ENCODE measurements around the gene MTA3.
"Not testable (repeated sequence)": the region's sequence is repeated elsewhere in the genome, so short reads cannot be mapped to it uniquely, and the experiment has no call there.

Gene MTA3

GRCh38 chr2:42618116-42618515, 49.7 kb downstream of the MTA3 start:
- CTCF ChIA-PET = interaction anchor here (1.8 to 2.1 kb wide), 2 partner anchors 11 to 45 kb away, joined by 6 read pairs; no protein-coding TSS in a partner anchor
- no peak for TF ChIP-seq CTCF (IDR thresholded peaks at IDR 0.05; ENCODE audit: control extremely low read depth, extremely low read depth, low read depth, missing control alignments)
- POLR2A ChIA-PET = no interaction called here
- no peak for DNase-seq (ENCODE audit: extremely low spot score)

GRCh38 chr2:42618972-42619371, 50.5 kb downstream of the MTA3 start:
- TF ChIP-seq CTCF (IDR thresholded peaks at IDR 0.05; ENCODE audit: control extremely low read depth, extremely low read depth, low read depth, missing control alignments) = no peak
- CTCF ChIA-PET = interaction anchor here (2.1 kb wide), 1 partner anchor 11 kb away, joined by 6 read pairs; no protein-coding TSS in a partner anchor
- no peak for DNase-seq (ENCODE audit: extremely low spot score)
- POLR2A ChIA-PET = no interaction called here

- DNase-seq (ENCODE audit: extremely low spot score); POLR2A ChIA-PET: not testable (repeated sequence)
- CTCF ChIA-PET = interaction anchor here (2.0 kb wide), 1 partner anchor 20 kb away, joined by 8 read pairs; no protein-coding TSS in a partner anchor
Observed at GRCh38 chr2:42621626-42622025, 53.2 kb downstream of the MTA3 start.

- DNase-seq (ENCODE audit: extremely low spot score) = no peak
- POLR2A ChIA-PET = no interaction called here
- TF ChIP-seq CTCF (IDR thresholded peaks at IDR 0.05; ENCODE audit: control extremely low read depth, extremely low read depth, low read depth, missing control alignments) = no peak
- CTCF ChIA-PET = no interaction called here
Observed at GRCh38 chr2:42622943-42623676, 54.7 kb downstream of the MTA3 start.

- DNase-seq (ENCODE audit: extremely low spot score) = no peak
- POLR2A ChIA-PET = no interaction called here
- TF ChIP-seq CTCF (IDR thresholded peaks at IDR 0.05; ENCODE audit: control extremely low read depth, extremely low read depth, low read depth, missing control alignments) = no peak
- CTCF ChIA-PET = no interaction called here
Observed at GRCh38 chr2:42624047-42624446, 55.6 kb downstream of the MTA3 start.

GRCh38 chr2:42628024-42628423, 59.6 kb downstream of the MTA3 start:
- CTCF ChIA-PET; POLR2A ChIA-PET; DNase-seq (ENCODE audit: extremely low spot score): not testable (repeated sequence)

- ChIA-PET POLR2A (no interaction called here), CTCF (interaction anchor here (1.1 to 3.4 kb wide), 2 partner anchors 26 to 27 kb away, joined by 3 to 16 read pairs; no protein-coding TSS in a partner anchor)
- TF ChIP-seq CTCF (IDR thresholded peaks at IDR 0.05; ENCODE audit: control extremely low read depth, extremely low read depth, low read depth, missing control alignments) = no peak
- DNase-seq (ENCODE audit: extremely low spot score) = no peak
Observed at GRCh38 chr2:42636934-42637333, 68.5 kb downstream of the MTA3 start.

Measured in GM10248 (cell line).